Right cardiac atrium (tissue), 5 donors: ENCODE results near the gene DCDC1. TPM values are rescaled to one million over a fixed set of nuclear protein-coding genes. Genes with fewer than 3 reads are reported as not detected.
"Not testable (repeated sequence)": the region's sequence is repeated elsewhere in the genome, so short reads cannot be mapped to it uniquely, and the experiment has no call there.

Experiments
- ATAC-seq, 2 donors: fragments of 200-7000 bp; cut with Tn5 transposase; one replicate each; pipeline versions ENCODE4 v1.8.0 to v1.9.1; 2020; ENCODE audit warnings: moderate library complexity in 2 of 2, mild to moderate bottlenecking in 1 of 2
- DNase-seq, 3 donors: peaks; one replicate each; pipeline ENCODE4 v3.0.0-alpha.2; 2020
- H3K27ac ChIP-seq: one replicate; pipeline ENCODE4 v1.5.1; 2013; ENCODE audit warnings: mild to moderate bottlenecking, low read length, control low read depth, moderate library complexity
- H3K27me3 ChIP-seq: one replicate; pipeline ENCODE4 v1.6.1; 2013; ENCODE audit not compliant: control insufficient read depth, insufficient read depth
- H3K4me1 ChIP-seq: one replicate; pipeline ENCODE4 v1.6.1; 2013; ENCODE audit warnings: low read length; ENCODE audit not compliant: control insufficient read depth, insufficient read depth
- H3K4me3 ChIP-seq: one replicate; pipeline ENCODE4 v1.5.1; 2013; ENCODE audit warnings: low read length, control low read depth
- H3K9me3 ChIP-seq: one replicate; pipeline ENCODE4 v1.6.1; 2013; ENCODE audit warnings: low read length; ENCODE audit not compliant: control insufficient read depth
- WGBS: extraction: QIAGEN DNeasy Blood & Tissue Kit; methylation state at CpG from one replicate; pipeline ENCODE4 v1.1.7; 2013; 5-methylcytosine and 5-hydroxymethylcytosine counted together
- intact Hi-C, 4 donors: fragments of 100-400 bp; cut with DNase I; formaldehyde crosslinking; loops; one replicate each; pipeline versions ENCODE4 v1.11.0 to v1.14.0; 2022 to 2023
- polyA plus RNA-seq: library from polyadenylated mRNA; stranded (reverse); fragments of 200-250 nt; gene quantifications from one replicate; pipeline ENCODE4 v1.2.3, GENCODE V29; 2013
- total RNA-seq, 4 donors: library from RNA; stranded (reverse); fragmentation: NEBNext Ultra II Directional; extraction: Animal tissue kit (Norgen Biotek cat#: 25700); gene quantifications; one replicate each; pipeline ENCODE4 v1.2.1, GENCODE V29; 2021
- donor health status: healthy with polysubstance abuse.
- donor health status: DM: no; HTN: yes; CAD: no.
- donor health status: DM: no; HTN: no; CAD: no.
- donor health status: DM: no; HTN: yes; CAD: no; lungs with severe emphysema.
- donor health status: DM: yes; HTN: yes; CAD: no.

The DCDC1 gene
- total and polyA plus RNA-seq, 5 donors: 0.05 to 0.23 (median 0.16) TPM; not detected in 1

- DNase-seq: no peak
- Histone ChIP-seq H3K27ac (no peak overlapping the region), H3K27me3 (no peaks in the 10 kb centered on the region), H3K4me3 (no peak overlapping the region), H3K9me3 (no peaks in the 10 kb centered on the region), H3K4me1 (no peaks in the 10 kb centered on the region)
- intact Hi-C loops: no loop called here
- no peak for ATAC-seq
Observed at GRCh38 chr11:31325160-31325559, 44.4 kb downstream of the DCDC1 start.

GRCh38 chr11:31323145-31323544, 46.4 kb downstream of the DCDC1 start:
- Histone ChIP-seq H3K4me3 (no peak overlapping the region), H3K27me3 (no peaks in the 10 kb centered on the region), H3K4me1 (no peaks in the 10 kb centered on the region), H3K9me3 (no peaks in the 10 kb centered on the region), H3K27ac (no peak overlapping the region)
- ATAC-seq: no peak
- WGBS: 79% methylated on average over 4 of the region's 4 CpGs
- DNase-seq: no peak
- intact Hi-C loops: no loop called here

- ATAC-seq, H3K27me3 ChIP-seq, H3K27ac ChIP-seq, H3K4me1 ChIP-seq, H3K4me3 ChIP-seq, intact Hi-C loops, H3K9me3 ChIP-seq, DNase-seq: not testable (repeated sequence)
- WGBS: 92% methylated on average over 15 of the region's 15 CpGs
Observed at GRCh38 chr11:31321494-31321893, 48.0 kb downstream of the DCDC1 start.

GRCh38 chr11:31303644-31304180, 65.8 kb downstream of the DCDC1 start:
- Histone ChIP-seq H3K4me1 (no peaks in the 10 kb centered on the region), H3K9me3 (no peaks in the 10 kb centered on the region), H3K27ac (no peak overlapping the region), H3K4me3 (no peak overlapping the region), H3K27me3 (no peaks in the 10 kb centered on the region)
- no peak for ATAC-seq
- intact Hi-C loops: no loop called here
- 51% methylated on average over 3 of the region's 3 CpGs for WGBS
- DNase-seq: no peak

- Histone ChIP-seq H3K27me3 (no peaks in the 10 kb centered on the region), H3K4me3 (no peak overlapping the region), H3K27ac (no peak overlapping the region), H3K4me1 (no peaks in the 10 kb centered on the region), H3K9me3 (no peaks in the 10 kb centered on the region)
- intact Hi-C loops: no loop called here
- 74% methylated on average over 5 of the region's 5 CpGs for WGBS
- ATAC-seq (no peak), DNase-seq (no peak)
Observed at GRCh38 chr11:31301549-31302510, 67.7 kb downstream of the DCDC1 start.

- Histone ChIP-seq H3K27ac (no peak overlapping the region), H3K4me1 (no peaks in the 10 kb centered on the region), H3K27me3 (no peaks in the 10 kb centered on the region), H3K4me3 (no peak overlapping the region), H3K9me3 (no peaks in the 10 kb centered on the region)
- WGBS: 77% methylated on average over 3 of the region's 3 CpGs
- DNase-seq (no peak), ATAC-seq (no peak)
- intact Hi-C loops: no loop called here
Observed at GRCh38 chr11:31295308-31295707, 74.2 kb downstream of the DCDC1 start.

- H3K4me3 ChIP-seq, H3K27me3 ChIP-seq, H3K4me1 ChIP-seq, DNase-seq, ATAC-seq, intact Hi-C loops, H3K9me3 ChIP-seq, H3K27ac ChIP-seq: not testable (repeated sequence)
- 91% methylated on average over 3 of the region's 3 CpGs for WGBS
Observed at GRCh38 chr11:31273527-31273926, 96.0 kb downstream of the DCDC1 start.

- H3K27me3 ChIP-seq: no peaks in the 10 kb centered on the region
- no peaks in the 10 kb centered on the region for H3K4me1 ChIP-seq
- peaks cover 2% of the 10 kb centered on the region for H3K9me3 ChIP-seq
- intact Hi-C loops: no loop called here
- H3K27ac ChIP-seq: no peak overlapping the region
- H3K4me3 ChIP-seq: no peak overlapping the region
- DNase-seq (no peak), ATAC-seq (no peak)
Observed at GRCh38 chr11:31267720-31268119, 101.8 kb downstream of the DCDC1 start.

- intact Hi-C loops: no loop called here
- no peak for DNase-seq
- no peak for ATAC-seq
- H3K4me3 ChIP-seq: no peak overlapping the region
- H3K9me3 ChIP-seq: no peaks in the 10 kb centered on the region
- WGBS: 89% methylated on average over 1 of the region's 1 CpG
- no peaks in the 10 kb centered on the region for H3K4me1 ChIP-seq
- H3K27ac ChIP-seq: no peak overlapping the region
- no peaks in the 10 kb centered on the region for H3K27me3 ChIP-seq
Observed at GRCh38 chr11:31264834-31265233, 104.7 kb downstream of the DCDC1 start.

- Histone ChIP-seq H3K27ac (no peak overlapping the region), H3K4me1 (no peaks in the 10 kb centered on the region), H3K9me3 (no peaks in the 10 kb centered on the region), H3K4me3 (no peak overlapping the region), H3K27me3 (no peaks in the 10 kb centered on the region)
- no peak for ATAC-seq
- 27% methylated on average over 5 of the region's 5 CpGs for WGBS
- DNase-seq: no peak
- intact Hi-C loops: no loop called here
Observed at GRCh38 chr11:31262761-31263160, 106.8 kb downstream of the DCDC1 start.

GRCh38 chr11:31259797-31260196, 109.7 kb downstream of the DCDC1 start:
- intact Hi-C loops: no loop called here
- Histone ChIP-seq H3K27ac (no peak overlapping the region), H3K27me3 (no peaks in the 10 kb centered on the region), H3K4me3 (no peak overlapping the region), H3K4me1 (no peaks in the 10 kb centered on the region), H3K9me3 (no peaks in the 10 kb centered on the region)
- ATAC-seq (no peak), DNase-seq (no peak)
- WGBS: 34% methylated on average over 1 of the region's 1 CpG
